Retinal pigment epithelial cell (primary cell): Measurements from ENCODE around the gene COX17.

Source experiments
- DNase-seq: peaks from one replicate; pipeline ENCODE4 v3.0.0-alpha.2; 2010; ENCODE audit warnings: low read depth
- H3K4me3 ChIP-seq: 2 replicates; pipeline ENCODE4 v1.5.1; 2011; ENCODE audit warnings: mild to moderate bottlenecking, low read length, control low read depth, moderate library complexity
- TF ChIP-seq, protein P1 (sequence below): conservative IDR thresholded peaks from 2 replicates; pipeline ENCODE4 v1.5.1; 2011; ENCODE audit warnings: low read depth, low read length, control low read depth, inconsistent platforms

Gene COX17

DNA sequence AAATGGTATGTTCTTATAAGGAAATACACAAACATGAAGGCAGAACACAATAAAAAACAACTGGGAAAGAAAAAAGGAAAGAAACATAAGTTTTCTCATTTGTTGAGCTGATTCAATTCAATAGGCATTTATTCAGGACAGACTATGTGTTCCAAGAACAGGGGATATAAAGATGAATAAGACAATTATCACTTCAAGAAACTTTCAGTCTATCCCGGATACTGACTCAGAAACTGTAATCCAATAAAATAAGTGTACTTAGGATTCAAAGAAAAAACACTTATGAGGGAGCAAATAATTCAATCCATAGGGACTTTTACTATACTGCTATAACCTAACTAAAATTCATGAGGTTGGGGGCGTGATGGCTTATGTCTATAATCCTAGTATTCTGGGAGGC, 13.3 kb downstream of the COX17 start:
- no peak for DNase-seq
- H3K4me3 ChIP-seq: no peak overlapping the region
- TF ChIP-seq, protein P1, sequence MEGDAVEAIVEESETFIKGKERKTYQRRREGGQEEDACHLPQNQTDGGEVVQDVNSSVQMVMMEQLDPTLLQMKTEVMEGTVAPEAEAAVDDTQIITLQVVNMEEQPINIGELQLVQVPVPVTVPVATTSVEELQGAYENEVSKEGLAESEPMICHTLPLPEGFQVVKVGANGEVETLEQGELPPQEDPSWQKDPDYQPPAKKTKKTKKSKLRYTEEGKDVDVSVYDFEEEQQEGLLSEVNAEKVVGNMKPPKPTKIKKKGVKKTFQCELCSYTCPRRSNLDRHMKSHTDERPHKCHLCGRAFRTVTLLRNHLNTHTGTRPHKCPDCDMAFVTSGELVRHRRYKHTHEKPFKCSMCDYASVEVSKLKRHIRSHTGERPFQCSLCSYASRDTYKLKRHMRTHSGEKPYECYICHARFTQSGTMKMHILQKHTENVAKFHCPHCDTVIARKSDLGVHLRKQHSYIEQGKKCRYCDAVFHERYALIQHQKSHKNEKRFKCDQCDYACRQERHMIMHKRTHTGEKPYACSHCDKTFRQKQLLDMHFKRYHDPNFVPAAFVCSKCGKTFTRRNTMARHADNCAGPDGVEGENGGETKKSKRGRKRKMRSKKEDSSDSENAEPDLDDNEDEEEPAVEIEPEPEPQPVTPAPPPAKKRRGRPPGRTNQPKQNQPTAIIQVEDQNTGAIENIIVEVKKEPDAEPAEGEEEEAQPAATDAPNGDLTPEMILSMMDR: no peak

DNA sequence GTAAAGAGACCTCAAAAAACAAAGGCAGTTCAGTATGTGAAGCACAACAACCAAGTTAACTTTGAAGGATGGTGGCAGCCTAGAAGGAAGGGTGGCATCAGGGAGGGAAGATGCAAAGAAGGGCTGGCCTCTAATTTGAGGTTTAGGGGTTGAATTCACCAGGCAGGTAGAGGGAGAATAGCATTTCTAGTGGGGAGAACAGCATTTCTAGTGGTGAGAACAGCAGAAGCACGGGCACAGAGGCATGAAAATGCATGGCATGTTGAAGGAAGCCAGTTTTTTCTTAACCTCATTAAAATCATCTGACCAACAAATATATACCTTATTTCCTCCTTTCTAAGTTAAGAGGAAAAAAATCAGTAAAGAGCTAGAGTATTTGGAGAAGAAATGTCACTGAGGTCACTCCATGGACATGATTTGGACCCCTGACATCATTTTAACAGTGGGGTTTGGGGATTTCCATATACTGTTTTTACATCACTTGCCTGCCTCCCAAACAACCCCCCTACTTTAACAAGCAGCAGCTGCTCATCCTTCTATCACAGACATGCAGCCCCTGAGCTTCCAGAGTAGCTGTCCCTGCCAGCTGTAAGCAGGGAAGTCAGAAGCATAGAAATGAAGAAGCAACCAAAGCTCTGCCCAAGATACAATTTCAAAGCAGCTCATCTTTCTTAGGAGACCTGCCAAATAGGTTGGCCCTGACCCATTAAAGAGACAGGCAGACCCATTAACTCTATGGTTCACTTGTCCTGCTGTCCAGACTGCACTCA, 14.4 kb downstream of the COX17 start:
- TF ChIP-seq, protein P1: peak; percentile 25
- H3K4me3 ChIP-seq: no peak overlapping the region
- DNase-seq: no peak

DNA sequence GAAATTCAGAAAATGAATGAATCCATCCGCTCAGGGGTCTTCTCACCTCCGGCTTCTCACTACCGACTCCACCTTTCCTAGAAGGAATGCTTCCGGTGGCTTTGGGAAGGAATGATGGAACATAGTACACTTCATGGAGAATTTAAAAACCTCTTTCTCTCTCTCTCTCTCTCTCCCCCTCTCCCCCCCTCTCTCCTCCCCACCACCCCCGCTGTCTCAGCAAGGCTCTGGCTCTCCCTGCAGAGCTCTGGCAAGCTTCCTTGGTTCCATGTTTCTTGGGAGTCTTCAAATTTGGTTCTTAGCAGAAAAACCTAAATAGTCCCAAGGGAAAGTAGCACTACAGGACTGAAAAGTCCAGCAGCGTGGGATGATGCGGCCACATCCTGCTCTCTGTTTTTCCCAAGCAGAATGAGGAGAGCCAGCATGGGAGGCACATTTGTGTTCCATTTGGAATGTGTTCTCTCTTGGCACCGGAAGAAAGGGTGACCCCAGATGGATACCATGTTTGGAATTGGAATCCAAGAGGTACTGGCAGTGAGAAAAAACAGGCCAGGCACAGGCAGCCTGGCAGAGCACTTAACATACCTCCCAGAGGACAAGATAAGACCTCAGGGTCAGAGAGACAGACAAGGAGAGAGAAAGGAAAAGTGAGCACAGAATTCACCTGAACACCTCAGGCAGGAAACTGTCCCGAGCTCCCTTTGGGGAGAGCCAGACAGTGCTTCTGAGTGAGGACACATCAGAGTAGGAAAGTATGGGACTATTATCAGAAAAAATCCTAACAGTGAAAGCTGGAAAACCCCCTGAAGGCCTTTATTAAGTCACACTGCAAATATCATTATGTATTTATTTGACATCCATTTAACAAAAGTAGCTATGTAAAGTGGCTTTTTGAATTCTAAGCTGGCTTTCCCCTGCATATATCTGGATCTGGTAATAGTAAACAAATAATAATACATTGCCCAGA, 16.4 kb downstream of the COX17 start, which contains the start of gene POPDC2:
Gene POPDC2, minus strand, starts transcription at position 116 of the 967 bp plus-strand sequence. CDS start 166 bp downstream, outside the sequence.
- DNase-seq: no peak
- TF ChIP-seq, protein P1: no peak
- H3K4me3 ChIP-seq: no peak within 1 kb of the TSS

DNA sequence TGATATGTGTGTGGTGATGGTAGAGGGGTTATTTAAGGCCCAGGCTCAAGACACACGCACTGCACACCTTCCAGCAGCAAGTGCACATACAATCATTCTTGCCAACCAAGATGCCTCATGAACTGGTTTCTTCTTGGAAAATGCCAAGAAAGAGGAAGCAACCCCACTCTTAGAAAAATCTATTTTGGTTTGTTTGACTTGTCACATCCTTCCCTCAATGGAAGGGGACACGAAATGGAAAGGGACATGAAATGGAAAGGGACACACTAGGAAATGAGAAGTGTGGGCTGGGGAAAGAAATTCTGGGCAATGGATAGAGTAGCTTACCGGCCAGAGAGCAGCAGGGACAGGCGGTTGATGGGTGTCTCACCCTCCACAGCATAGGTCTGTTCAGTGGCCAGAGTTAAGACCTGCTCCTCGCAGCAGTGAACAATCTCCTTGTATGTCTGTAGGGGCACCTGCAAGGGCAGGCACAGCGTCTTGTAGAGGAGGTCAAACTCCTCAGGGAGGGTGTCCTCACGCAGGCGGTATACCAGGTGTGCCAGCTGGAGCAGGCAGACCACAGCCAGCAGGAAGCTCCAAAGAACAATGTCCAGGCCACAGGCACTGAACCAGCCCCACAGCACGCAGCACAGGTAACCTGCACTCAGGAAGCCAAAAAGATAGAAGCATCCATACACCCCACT, 17.5 kb downstream of the COX17 start:
- TF ChIP-seq, protein P1: no peak
- no peak overlapping the region for H3K4me3 ChIP-seq
- no peak for DNase-seq

DNA sequence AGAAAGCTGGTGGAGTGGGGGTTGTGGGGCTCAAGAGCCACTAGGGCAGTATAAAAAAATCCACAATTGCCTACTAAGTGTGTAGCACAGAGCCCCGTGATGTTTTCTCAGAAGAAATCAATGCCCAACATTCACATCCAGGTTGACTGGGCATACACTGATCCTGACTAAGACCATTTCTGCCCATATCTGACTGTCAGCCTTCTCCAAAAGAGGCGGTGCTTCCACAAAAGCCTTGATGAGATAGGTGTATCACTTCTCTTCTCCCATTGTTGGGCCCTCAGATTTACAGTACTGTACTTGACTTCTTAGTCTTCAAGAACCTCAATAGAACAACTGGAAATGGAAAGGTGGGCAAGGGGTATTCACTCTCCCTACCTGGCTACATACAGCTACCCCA, 18.2 kb downstream of the COX17 start:
- H3K4me3 ChIP-seq: no peak overlapping the region
- TF ChIP-seq, protein P1: no peak

DNA sequence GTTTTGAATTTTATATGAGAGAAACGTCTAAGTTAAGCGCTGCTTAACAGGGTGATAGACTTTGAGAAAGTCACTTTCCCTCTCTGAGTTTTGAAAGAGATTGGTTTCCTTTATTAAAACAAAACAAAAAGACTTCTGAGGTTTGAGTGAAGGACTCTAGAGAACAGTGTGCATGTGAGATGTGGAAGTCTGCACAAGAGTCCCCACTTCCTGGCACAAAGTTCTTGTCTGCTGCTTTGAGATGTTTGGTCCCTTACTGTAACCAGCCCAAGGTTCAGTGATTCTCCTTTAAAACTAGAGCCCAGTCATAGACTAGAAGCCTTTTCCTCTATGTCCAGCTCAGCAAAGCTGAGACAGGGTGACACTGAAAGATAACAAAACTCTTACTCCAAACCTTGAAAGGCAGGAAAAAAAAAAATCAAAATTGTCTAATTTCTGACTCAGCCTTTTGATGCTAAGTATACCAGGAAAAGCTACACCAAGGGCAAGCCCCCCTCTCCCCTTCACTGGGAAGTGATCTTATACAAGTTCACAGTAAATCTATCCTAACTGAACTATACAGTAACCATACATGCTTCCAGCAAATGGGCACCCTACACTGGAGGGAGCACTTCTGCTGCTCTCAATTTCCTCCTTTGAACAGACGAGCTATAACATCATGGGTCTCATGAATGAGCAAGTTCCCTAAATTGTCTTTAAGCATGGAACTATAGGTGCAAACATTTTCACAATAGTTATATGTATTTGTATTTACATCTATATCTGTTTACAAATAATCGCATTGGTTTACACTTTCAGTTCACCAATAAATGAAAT, 19.1 kb downstream of the COX17 start:
- DNase-seq: no peak
- TF ChIP-seq, protein P1: no peak
- H3K4me3 ChIP-seq: no peak overlapping the region

More for the DNA sequence above, 18.2 kb downstream of the COX17 start:
- DNase-seq: no peak
